Endothelial cell of umbilical vein (primary cell): ENCODE results near the gene SLC39A13. TPM values are rescaled to one million over a fixed set of nuclear protein-coding genes. Genes with fewer than 3 reads are reported as not detected.

Experiments
- BruUV-seq: library from RNA; stranded (reverse); fragments of 400-500 nt; replicated peaks from 2 replicates; lab custom pipeline; 2021; lab: Mats Ljungman, UMichigan
- CTCF ChIA-PET: fragments of 300-600, 350-600 bp; sonication (Branson Sonifier 250); formaldehyde crosslinking; loops from one replicate; lab custom pipeline; 2021; ENCODE audit warnings: antibody characterized with exemption, inconsistent platforms; lab: Charles Lee
- POLR2A ChIA-PET: fragments of 300-600, 350-600 bp; sonication (Branson Sonifier 250); formaldehyde crosslinking; loops from one replicate; lab custom pipeline; 2021; ENCODE audit warnings: antibody characterized with exemption, inconsistent platforms; lab: Charles Lee
- DNase-seq: peaks from one replicate; pipeline ENCODE4 v3.0.0-alpha.2; 2011; ENCODE audit warnings: low read depth, low spot score
- FAIRE-seq: peaks from 2 replicates; lab custom pipeline; 2011; peaks lifted over from hg19 to GRCh38; lab: Jason Lieb, UNC
- H2AFZ ChIP-seq: 2 replicates; pipeline ENCODE4 v1.6.0; 2012; ENCODE audit warnings: low read depth, low read length, control low read depth, inconsistent platforms
- H3K27ac ChIP-seq: 2 replicates; pipeline ENCODE4 v1.5.1; 2011; ENCODE audit warnings: low read depth, mild to moderate bottlenecking, control low read depth, low read length, moderate library complexity; ENCODE audit not compliant: insufficient read depth
- H3K27me3 ChIP-seq, 2 experiments: 2 replicates each; pipeline versions ENCODE4 v1.6.0 to v1.6.1; 2011; ENCODE audit warnings: low read length in 2 of 2, mixed read lengths in 1 of 2; ENCODE audit not compliant: control insufficient read depth in 2 of 2, insufficient read depth in 2 of 2
- H3K36me3 ChIP-seq, 2 experiments: 2 replicates in 1 of 2; 3 replicates in 1 of 2; pipeline ENCODE4 v1.5.1; 2011; ENCODE audit warnings: low read length in 2 of 2, mild to moderate bottlenecking in 1 of 2, moderate library complexity in 1 of 2; ENCODE audit not compliant: control insufficient read depth in 2 of 2, insufficient read depth in 2 of 2; ENCODE audit errors: extremely low read depth in 1 of 2
- H3K4me1 ChIP-seq: 3 replicates; pipeline ENCODE4 v1.5.1; 2011; ENCODE audit warnings: mild to moderate bottlenecking, low read length; ENCODE audit not compliant: control insufficient read depth, insufficient read depth; ENCODE audit errors: extremely low read depth
- H3K4me2 ChIP-seq: 2 replicates; pipeline ENCODE4 v1.6.1; 2011; ENCODE audit warnings: low read length, control low read depth, mixed read lengths; ENCODE audit not compliant: insufficient read depth
- H3K4me3 ChIP-seq, 3 experiments: fragments of 200-600 bp in 1 of 3; sonication (generic), shearing (Covaris generic) in 1 of 3; replicated peaks in 1 of 3; 2 replicates each; pipeline ENCODE4 v1.5.1; 2011 to 2016; ENCODE audit warnings: control low read depth in 3 of 3, low read length in 3 of 3, mild to moderate bottlenecking in 2 of 3, inconsistent platforms in 1 of 3, low read depth in 1 of 3, moderate library complexity in 1 of 3; ENCODE audit not compliant: insufficient read depth in 1 of 3
- H3K79me2 ChIP-seq: 2 replicates; pipeline ENCODE4 v1.6.0; 2012; ENCODE audit warnings: low read length, inconsistent platforms; ENCODE audit not compliant: control insufficient read depth, insufficient read depth
- H3K9ac ChIP-seq: replicated peaks from 2 replicates; pipeline ENCODE3; 2011; ENCODE audit warnings: low read length, control low read depth; ENCODE audit not compliant: insufficient read depth; ENCODE audit errors: extremely low read depth
- H3K9me1 ChIP-seq: replicated peaks from 3 replicates; pipeline ENCODE4 v1.6.0; 2011; ENCODE audit warnings: mild to moderate bottlenecking, low read length; ENCODE audit not compliant: control insufficient read depth, insufficient read depth; ENCODE audit errors: extremely low read depth
- H3K9me3 ChIP-seq: replicated peaks from 2 replicates; pipeline ENCODE4 v1.5.1; 2012; ENCODE audit warnings: low read length, inconsistent platforms; ENCODE audit not compliant: control insufficient read depth, insufficient read depth
- H4K20me1 ChIP-seq: replicated peaks from 2 replicates; pipeline ENCODE3; 2011; ENCODE audit warnings: mild to moderate bottlenecking, low read length; ENCODE audit not compliant: control insufficient read depth, insufficient read depth; ENCODE audit errors: extremely low read depth
- EZH2 ChIP-seq: IDR thresholded peaks from 2 replicates; pipeline ENCODE4 v1.6.1; 2012; ENCODE audit warnings: borderline replicate concordance, low read depth, mild to moderate bottlenecking, moderate library complexity, low read length, inconsistent platforms; ENCODE audit not compliant: severe bottlenecking
- FOS ChIP-seq: IDR thresholded peaks from 2 replicates; pipeline ENCODE4 v1.6.1; 2011; ENCODE audit warnings: mild to moderate bottlenecking, low read length, moderate library complexity, borderline replicate concordance; ENCODE audit not compliant: insufficient read depth
- GATA2 ChIP-seq: IDR thresholded peaks from 2 replicates; pipeline ENCODE4 v1.7.0; 2011; ENCODE audit warnings: low read depth, mild to moderate bottlenecking, moderate library complexity, mixed read lengths, low read length; ENCODE audit not compliant: insufficient read length, insufficient read depth
- JUN ChIP-seq: IDR thresholded peaks from 2 replicates; pipeline ENCODE4 v1.6.1; 2011; ENCODE audit warnings: borderline replicate concordance, low read depth; ENCODE audit not compliant: insufficient read length, insufficient read depth
- MAX ChIP-seq: IDR thresholded peaks from 2 replicates; pipeline ENCODE4 v1.6.1; 2011; ENCODE audit not compliant: insufficient read depth, insufficient read length
- MYC ChIP-seq: IDR thresholded peaks from one replicate; pipeline ENCODE4 v1.6.1; 2011; ENCODE audit warnings: mild to moderate bottlenecking, low read depth, low read length
- POLR2A ChIP-seq: IDR thresholded peaks from 2 replicates; pipeline ENCODE4 v1.6.1; 2012; ENCODE audit warnings: low read depth, mild to moderate bottlenecking, control low read depth, low read length
- POLR2AphosphoS5 ChIP-seq: IDR thresholded peaks from 2 replicates; pipeline ENCODE4 v1.6.1; 2012; ENCODE audit warnings: low read depth, mild to moderate bottlenecking, control low read depth, low read length, moderate library complexity; ENCODE audit not compliant: insufficient read depth
- dilution Hi-C: fragments of 300-500 bp; cut with MboI; formaldehyde crosslinking; loops from one replicate; pipeline ENCODE4 v1.15.0; 2019; ENCODE audit warnings: low sequenced_read_pairs; ENCODE audit not compliant: extremely low pct_ligation_motif_present
- intact Hi-C: fragments of 100-400 bp; cut with micrococcal nuclease; formaldehyde crosslinking; loops from one replicate; pipeline ENCODE4 v1.10.0; 2022
- polyA plus RNA-seq, 4 experiments: library from polyadenylated mRNA; depleted of rRNA in 3 of 4; stranded (reverse) in 3 of 4; unstranded in 1 of 4; fragments of >200 nt; gene quantifications; 2 replicates each; pipeline versions ENCODE4 v1.2.1 to v1.2.3, GENCODE V29; 2011 to 2012; ENCODE audit warnings: missing spikeins in 1 of 4
- total RNA-seq: library from RNA; stranded (reverse); gene quantifications from 2 replicates; pipeline ENCODE4 v1.2.3, GENCODE V29; 2021
- TF ChIP-seq, protein P1 (sequence below), 2 donors: IDR thresholded peaks; 1 replicate in 1 of 2; 2 replicates in 1 of 2; pipeline ENCODE4 v1.5.1; 2011; ENCODE audit warnings: low read length in 2 of 2, mild to moderate bottlenecking in 2 of 2, moderate library complexity in 2 of 2, control low read depth in 1 of 2, inconsistent platforms in 1 of 2, low read depth in 1 of 2; ENCODE audit not compliant: insufficient read depth in 1 of 2; ENCODE audit errors: extremely low read depth in 1 of 2

The SLC39A13 gene
- total and polyA plus RNA-seq, 2 donors (not counting 3 experiments of a cell fraction or from before 2014, with no cell fraction given): 91.9 to 94.3 TPM

GRCh38 chr11:47446833-47447232, 38.4 kb downstream of the SLC39A13 start:
- H3K27ac ChIP-seq: no peak overlapping the region
- no peaks in the 10 kb centered on the region for H3K9me3 ChIP-seq
- no peak overlapping the region for H3K4me3 ChIP-seq
- no peaks in the 10 kb centered on the region for H3K9me1 ChIP-seq
- H2AFZ ChIP-seq: no peak overlapping the region
- no peak overlapping the region for H3K9ac ChIP-seq
- no peaks in the 10 kb centered on the region for H4K20me1 ChIP-seq
- H3K4me1 ChIP-seq: no peaks in the 10 kb centered on the region
- H3K4me2 ChIP-seq: no peak overlapping the region
- H3K27me3 ChIP-seq: no peaks in the 10 kb centered on the region
- POLR2A ChIA-PET: no interaction called here
- H3K36me3 ChIP-seq: peaks cover 0 to 2% of the 10 kb centered on the region in 2 experiments
- no peak for DNase-seq
- no peak for FAIRE-seq
- no TSS peak for BruUV-seq
- no peaks in the 10 kb centered on the region for H3K79me2 ChIP-seq
- dilution Hi-C loops (no loop called here), intact Hi-C loops (no loop called here)
- CTCF ChIA-PET: interaction anchor here (1.5 kb wide), 1 partner anchor 72 kb away, joined by 4 read pairs; no protein-coding TSS in a partner anchor
- TF ChIP-seq JUN (no peak), GATA2 (no peak), EZH2 (no peak), MYC (no peak), FOS (no peak), POLR2AphosphoS5 (no peak), POLR2A (no peak), MAX (no peak)
- TF ChIP-seq, protein P1, sequence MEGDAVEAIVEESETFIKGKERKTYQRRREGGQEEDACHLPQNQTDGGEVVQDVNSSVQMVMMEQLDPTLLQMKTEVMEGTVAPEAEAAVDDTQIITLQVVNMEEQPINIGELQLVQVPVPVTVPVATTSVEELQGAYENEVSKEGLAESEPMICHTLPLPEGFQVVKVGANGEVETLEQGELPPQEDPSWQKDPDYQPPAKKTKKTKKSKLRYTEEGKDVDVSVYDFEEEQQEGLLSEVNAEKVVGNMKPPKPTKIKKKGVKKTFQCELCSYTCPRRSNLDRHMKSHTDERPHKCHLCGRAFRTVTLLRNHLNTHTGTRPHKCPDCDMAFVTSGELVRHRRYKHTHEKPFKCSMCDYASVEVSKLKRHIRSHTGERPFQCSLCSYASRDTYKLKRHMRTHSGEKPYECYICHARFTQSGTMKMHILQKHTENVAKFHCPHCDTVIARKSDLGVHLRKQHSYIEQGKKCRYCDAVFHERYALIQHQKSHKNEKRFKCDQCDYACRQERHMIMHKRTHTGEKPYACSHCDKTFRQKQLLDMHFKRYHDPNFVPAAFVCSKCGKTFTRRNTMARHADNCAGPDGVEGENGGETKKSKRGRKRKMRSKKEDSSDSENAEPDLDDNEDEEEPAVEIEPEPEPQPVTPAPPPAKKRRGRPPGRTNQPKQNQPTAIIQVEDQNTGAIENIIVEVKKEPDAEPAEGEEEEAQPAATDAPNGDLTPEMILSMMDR (IDR thresholded peaks at IDR 0.05; ENCODE audit: extremely low read depth in 1 of 2, insufficient read depth in 1 of 2, low read depth in 1 of 2, low read length in 2 of 2): no peak
